Measurements from ENCODE around the gene ABCF1.
"Not testable (repeated sequence)": the region's sequence is repeated elsewhere in the genome, so short reads cannot be mapped to it uniquely, and the experiment has no call there.

Gene ABCF1

DNA sequence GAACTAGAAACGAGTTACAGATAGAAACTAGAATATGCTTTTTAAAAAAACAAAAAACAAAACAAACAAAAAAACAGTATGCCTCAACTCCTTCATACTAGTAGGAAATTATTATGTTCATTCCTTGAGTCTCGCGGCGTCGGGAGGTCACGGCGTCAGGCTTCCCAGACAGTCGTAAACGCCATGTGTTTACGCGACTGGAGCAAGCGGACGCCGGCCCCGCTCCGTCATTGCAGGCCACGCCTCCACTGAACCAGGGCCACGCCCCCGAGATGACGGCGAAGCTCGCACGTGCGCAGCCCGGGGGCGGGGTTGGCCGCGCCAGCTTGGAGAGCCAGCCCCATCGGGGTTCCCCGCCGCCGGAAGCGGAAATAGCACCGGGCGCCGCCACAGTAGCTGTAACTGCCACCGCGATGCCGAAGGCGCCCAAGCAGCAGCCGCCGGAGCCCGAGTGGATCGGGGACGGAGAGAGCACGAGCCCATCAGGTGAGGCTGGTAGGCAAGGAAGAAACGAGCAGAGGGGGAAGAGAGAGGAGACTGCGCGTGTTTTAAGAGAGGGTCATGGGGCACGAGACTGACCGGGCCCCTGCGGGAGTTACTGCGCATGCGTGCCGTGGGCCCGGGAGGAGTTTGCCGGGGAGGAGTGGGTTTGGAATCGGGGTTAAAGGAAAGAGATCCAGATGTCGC lies at the start of gene ABCF1:
TSS of gene ABCF1 (plus strand) at position 368 of the 687 bp plus-strand sequence. CDS start at position 414, 46 bp downstream.
- DNase-seq (ENCODE audit: low read depth): peak; percentile 95

DNA sequence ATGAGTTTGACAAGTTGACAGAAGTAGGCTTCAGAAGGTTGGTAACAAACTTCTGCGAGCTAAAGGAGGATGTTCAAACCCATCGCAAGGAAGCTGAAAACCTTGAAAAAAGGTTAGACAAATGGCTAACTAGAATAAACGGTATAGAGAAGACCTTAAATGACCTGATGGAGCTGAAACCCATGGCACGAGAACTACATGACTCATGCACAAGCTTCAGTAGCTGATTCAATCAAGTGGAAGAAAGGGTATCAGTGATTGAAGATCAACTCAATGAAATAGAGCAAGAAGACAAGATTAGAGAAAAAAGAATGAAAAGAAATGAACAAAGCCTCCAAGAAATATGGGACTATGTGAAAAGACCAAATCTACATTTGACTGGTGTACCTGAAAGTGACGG lies 49.3 kb upstream of the ABCF1 start:
- not testable (repeated sequence) for DNase-seq (ENCODE audit: low read depth)

DNA sequence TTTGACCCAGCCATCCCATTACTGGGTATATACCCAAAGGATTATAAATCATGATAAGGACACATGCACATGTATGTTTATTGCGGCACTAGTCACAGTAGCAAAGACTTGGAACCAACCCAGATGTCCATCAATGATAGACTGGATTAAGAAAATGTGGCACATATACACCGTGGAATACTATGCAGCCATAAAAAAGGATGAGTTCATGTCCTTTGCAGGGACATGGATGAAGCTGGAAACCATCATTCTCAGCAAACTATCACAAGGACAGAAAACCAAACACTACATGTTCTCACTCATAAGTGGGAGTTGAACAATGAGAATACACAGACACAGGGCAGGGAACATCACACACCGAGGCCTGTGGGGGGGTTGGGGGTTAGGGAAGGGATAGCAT lies 44.8 kb upstream of the ABCF1 start:
- DNase-seq (ENCODE audit: low read depth): not testable (repeated sequence)

GRCh38 chr6:30529349-30529875 lies 41.8 kb upstream of the ABCF1 start:
- not testable (repeated sequence) for DNase-seq (ENCODE audit: low read depth)

- DNase-seq (ENCODE audit: low read depth): no peak
These were observed 41.2 kb upstream of the ABCF1 start for GRCh38 chr6:30530014-30530413.

- no peak for DNase-seq (ENCODE audit: low read depth)
These were observed 37.6 kb upstream of the ABCF1 start for GRCh38 chr6:30533460-30534294.

- DNase-seq (ENCODE audit: low read depth): no peak
These were observed 33.3 kb upstream of the ABCF1 start for GRCh38 chr6:30537931-30538330.

DNA sequence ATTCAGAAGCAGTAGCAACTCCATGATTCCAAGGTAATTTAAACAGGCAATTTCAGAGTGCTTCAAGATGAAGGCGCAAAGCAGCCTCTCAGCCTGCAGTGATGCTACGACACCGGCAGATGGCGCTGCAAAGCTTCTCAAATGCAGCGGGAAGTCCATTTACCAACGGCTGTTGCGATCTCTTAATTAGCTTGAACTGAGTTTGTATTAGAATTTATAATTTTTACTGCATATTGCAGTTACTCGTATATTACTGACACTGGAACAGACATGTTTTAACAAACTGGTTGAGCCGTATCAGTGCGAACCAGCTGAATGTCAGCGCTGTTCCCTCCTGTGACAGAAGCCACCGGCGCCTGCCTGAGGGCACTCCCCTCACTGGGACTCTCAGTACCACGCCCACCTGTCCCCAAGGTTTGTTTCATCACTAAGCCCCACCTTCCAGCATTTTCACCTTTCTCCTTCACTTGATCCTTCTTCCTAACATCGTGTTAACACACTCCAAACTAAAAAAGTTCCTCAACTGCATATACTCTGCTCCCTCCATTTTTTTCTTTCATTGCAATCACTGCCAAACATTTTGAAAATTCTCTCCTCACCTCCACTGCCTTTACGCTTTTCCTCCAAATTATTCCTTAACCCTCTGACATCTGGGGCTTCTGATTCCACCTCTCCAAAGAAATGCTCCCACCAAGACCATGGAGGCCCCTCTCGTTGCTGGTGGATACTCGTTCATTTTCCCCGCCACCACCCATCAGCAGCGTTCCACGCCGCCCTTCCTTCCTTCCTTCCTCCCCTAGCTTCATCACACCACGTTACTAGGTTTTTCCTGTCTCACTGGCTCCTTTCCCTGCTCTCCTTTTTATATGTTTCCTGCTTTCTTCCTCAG lies 29.5 kb upstream of the ABCF1 start:
- peak; percentile 89 for DNase-seq (ENCODE audit: low read depth)

DNA sequence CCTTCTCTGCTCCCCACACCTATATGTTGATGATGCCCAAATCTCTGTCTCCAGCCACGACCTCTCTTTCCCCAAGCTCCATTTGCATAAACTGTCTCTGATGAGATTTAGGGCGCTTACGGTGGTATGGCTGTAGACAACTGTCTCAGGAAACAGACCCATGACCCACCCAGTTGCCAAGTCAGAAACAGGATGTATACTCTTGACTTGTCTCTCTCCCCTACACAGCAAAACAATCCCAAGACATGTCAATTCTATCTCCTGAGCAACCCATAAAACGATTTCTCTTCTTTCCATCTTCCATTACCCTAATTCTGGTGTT lies 28.9 kb upstream of the ABCF1 start:
- no peak for DNase-seq (ENCODE audit: low read depth)

- no peak for DNase-seq (ENCODE audit: low read depth)
These were observed 28.3 kb upstream of the ABCF1 start for GRCh38 chr6:30542915-30543314.

DNA sequence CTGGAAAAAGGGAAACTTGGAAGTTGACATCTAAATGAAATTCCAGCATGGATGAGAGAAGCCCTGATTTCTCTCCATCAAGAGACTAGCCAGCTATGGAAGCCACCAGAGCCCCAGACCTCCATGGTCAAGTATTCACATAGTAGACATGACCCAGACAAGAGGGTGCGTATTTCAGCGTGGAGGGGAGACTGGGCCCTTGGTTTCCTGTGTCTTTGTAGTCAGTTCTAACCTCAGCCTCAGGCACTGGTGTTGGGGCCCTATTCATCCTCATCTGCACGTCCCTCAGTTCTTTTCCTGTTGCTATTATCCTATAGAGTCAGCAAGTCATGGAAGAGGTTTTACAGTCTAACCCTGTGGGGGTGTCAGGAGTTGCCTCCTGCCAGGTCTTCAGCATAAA lies 27.4 kb upstream of the ABCF1 start:
- no peak for DNase-seq (ENCODE audit: low read depth)

GRCh38 chr6:30544666-30545272 lies 26.5 kb upstream of the ABCF1 start:
- peak; percentile 43 for DNase-seq (ENCODE audit: low read depth)

GRCh38 chr6:30547454-30547853 lies 23.8 kb upstream of the ABCF1 start:
- DNase-seq (ENCODE audit: low read depth): no peak

- peak; percentile 61 for DNase-seq (ENCODE audit: low read depth)
These were observed 22.9 kb upstream of the ABCF1 start for GRCh38 chr6:30548375-30548774.

DNA sequence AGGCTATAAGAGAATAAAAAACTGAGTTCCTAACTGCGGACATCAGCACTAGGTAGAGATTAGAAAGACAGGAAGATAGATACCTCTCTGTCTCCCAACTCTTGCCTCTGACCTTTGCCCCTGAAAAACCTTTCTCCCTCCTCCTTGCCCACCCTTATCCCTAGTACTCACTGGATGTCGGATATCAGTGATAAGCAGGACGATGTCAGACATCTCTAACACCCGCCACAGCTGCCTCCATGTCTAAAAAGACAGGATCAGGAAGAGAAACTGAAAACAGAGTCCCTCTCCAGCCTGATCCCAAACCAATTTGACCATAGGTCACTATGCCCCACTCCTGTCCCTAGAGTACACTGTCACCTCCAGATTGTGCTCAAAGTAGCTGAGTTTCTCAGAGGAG lies 16.8 kb upstream of the ABCF1 start:
- no peak for DNase-seq (ENCODE audit: low read depth)

DNA sequence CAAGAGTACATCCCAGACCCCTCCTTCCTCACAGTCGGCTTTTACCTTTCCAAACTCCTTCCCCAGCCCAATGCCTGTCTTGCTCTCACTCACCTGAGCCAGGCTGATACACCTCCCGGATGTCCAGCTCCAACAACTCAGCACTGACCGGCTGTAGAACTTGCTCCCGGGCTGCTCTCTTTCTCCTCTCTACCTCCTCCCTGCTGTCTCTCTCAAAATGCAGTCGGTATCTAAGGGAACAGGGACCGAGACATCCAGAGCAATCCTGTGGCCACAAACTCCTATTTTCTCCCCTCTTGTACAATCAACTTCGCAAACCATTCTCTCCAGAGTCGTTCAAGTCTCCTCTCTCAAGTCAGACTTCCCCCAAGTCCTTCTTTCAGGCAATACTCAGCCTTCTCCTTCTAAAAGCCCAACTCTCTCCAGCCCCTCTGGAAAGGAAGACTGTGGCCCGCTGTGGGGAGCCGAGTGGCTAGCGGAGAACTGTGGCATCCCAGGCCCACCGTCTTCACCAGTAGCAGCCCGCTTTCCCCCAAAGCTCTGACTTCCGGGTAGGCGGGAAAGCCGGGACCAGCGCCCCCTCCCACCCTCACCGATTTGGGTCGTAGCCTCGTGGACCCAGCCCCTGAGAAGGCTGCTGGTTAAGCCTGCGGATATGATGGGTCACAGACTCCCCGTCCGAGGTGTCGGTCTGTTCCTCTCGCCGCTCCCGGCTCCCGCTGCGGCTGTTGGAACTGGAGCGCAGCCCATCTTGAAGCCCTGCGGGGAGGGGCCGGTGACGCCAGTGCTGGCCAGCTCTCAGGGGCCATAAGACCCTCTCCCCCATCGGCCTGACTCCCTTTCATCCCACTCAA lies 16.1 kb upstream of the ABCF1 start:
- DNase-seq (ENCODE audit: low read depth): no peak

- no peak for DNase-seq (ENCODE audit: low read depth)
These were observed 15.5 kb upstream of the ABCF1 start for GRCh38 chr6:30555816-30556065.

DNA sequence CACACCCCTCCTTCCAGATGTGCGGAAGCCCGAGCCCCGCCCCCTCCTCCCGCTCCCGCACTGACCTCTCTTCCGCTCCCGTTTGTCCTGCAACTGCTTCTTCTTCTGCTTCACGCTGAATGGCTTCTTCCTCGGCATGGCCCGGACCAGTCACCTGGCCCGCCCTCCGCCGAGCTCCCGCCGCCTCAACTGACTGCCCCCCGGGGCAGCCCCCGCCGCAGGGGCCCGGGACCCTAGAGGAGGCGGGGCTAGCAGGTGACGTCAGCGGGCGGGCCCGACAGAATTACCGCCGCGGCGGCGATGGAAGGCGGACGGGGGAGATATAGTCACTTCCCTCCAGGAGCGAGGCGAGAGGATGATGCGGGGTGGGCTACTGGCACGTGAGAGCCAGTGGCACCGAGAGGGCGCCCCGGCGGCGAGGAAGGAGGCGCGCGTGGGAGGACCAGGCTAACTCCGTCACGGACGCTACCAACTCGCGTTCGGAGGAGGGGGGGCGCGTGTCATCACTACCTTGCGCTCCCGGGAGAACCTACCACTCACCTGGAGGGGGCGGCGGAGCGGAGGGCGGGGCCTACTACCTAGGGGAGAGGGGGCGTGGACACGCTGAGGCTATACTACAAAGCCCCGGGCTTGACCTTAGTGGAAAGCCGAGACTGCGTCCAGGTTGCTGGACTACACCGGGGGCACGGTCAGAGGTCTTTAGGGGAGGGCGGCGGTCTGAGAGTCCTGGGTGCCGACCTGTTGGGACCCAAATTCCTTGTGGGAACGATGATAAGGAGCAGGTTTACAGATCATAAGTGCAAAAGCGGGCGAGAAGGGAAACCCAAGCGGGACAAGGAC lies 15.0 kb upstream of the ABCF1 start, which contains the start of gene GNL1:
TSS of gene GNL1 (minus strand) at position 424 of the 840 bp plus-strand sequence. CDS start at position 138, 286 bp downstream.
- DNase-seq (ENCODE audit: low read depth): peak; percentile 75

GRCh38 chr6:30556906-30557682 lies 14.1 kb upstream of the ABCF1 start, which contains the start of gene PRR3:
Gene PRR3 (plus strand): TSS chr6:30557295. CDS start chr6:30557345, 50 bp downstream.
- peak; percentile 90 for DNase-seq (ENCODE audit: low read depth)

Data from fibroblast of the conjunctiva (primary cell).